ENCODE measurements around the gene NFIA.

NFIA gene

DNA sequence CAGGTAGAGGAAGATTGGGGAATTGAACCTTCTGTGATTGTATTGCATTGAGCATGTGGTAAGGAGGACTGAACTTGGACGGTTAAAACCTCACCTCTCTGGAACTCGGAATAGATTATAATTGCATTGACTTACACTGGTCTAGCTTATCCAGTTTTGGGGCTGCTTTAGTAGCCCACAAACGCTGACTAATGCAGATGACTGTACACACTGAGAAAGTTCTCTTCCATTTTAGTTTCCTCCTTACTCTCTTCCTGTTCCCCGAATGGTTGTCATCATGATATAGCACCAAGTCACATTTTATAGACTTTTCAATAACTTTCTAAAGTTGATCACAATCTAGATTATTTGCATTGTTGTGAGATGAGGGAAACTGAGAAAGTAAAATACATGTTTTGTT lies 78.2 kb downstream of the NFIA start:
- no peak for DNase-seq

DNA sequence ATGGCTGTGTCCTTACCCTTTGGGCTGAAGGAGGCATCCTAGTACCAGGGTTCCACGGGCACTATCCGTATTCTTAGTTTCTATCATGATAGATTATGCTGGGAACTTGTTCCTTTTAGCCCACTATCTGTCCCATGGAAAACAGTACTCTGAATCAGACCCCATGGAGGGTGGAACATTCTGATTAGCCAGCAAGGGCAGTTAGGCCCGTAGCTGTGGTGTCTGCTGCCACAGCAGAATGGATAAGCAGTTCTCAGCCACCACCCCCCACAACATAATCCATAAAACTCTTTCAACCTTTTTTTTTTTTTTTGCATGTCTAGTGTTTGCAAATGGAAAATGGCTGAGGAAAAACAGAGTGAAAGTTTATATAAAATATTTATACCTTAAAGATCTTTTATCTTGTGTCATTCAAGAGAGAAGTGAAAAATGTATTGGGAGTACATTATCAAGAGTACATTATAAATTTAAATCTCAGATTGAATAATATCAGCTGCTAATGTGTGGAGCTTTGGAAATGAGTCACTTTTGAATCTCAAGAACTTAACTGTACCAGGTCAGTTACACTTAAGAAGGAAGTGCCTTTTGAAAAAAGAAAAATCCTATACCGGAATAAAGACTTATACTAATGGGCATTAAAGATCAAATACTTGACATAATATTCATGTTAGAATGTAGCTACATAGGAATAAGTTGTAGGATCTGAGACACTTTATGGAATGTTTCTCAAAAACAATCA lies 80.3 kb downstream of the NFIA start:
- DNase-seq = no peak

DNA sequence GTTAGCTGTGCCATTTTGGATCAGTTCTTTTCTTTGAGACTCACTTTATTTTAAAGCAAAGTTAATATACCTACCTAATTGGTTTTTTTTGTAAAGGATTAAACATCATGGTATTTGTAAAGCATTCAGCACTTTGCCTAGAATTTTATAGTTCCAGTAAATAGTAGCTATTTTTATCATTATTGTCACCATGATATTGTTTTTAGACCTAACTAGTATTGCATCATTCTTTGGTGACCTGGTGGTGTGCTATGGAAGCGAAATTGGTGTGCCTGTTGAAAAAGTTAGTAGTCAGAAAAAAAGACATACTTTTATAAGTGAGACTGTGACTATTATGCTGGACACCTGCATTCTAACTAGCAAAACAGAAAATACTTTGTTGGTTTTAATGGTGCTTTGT lies 81.0 kb downstream of the NFIA start:
- DNase-seq = no peak

DNA sequence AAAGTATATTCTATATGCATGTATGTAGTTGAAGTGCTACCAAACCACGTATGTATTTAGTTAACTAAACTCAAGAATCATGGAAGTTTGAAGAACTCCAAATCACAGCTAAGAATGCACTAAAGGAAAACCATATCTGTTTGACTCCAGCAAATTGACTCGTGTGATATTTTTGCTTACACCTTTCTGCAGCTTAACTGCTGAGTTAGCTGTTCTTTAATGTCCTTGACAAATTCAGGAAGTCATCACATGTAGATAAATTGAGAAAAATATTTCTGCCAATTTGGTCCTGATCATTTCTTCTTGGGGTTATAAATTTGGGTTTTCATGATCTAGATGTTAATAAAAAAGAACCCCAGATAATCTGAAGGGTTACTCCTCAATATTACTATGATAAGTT lies 83.0 kb downstream of the NFIA start:
- no peak for DNase-seq

DNA sequence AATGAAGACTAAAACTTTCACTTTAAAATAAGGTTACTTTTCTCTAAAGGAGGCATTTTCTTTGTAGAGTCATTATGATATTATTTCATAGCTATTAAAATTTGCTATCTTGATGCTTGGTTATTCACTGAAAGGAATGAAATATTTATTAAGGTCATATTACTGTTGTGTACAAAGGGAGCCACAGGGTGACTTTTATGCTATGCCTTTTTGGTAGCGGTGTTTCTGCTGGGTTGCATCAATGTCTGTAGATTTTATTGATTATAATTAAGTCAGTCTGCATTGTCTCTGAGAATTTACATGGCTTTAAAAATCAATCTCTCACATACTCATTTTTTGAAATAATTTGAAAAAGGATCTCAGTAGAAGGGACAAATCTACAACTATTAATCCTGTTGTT lies 84.9 kb downstream of the NFIA start:
- DNase-seq = no peak

DNA sequence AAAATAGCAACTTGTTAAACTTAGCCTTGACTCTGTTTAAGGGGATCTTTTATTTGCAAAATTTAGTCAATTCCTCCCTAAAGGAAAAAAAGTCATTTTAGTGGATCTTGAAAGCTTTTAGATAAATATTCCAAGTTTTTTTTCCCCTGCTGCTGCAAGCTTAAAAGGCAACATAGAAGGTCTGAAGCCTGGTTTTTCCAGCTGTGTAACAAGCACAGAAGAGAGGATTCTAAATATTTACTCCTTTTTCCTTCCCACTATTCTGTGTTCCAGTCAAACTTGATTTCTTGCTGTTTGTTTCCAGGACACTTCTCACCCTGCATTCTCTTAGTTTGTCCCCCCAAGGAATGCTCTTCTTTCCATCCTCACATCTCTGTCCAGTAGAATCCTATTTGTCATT lies 86.7 kb downstream of the NFIA start:
- DNase-seq = no peak

DNA sequence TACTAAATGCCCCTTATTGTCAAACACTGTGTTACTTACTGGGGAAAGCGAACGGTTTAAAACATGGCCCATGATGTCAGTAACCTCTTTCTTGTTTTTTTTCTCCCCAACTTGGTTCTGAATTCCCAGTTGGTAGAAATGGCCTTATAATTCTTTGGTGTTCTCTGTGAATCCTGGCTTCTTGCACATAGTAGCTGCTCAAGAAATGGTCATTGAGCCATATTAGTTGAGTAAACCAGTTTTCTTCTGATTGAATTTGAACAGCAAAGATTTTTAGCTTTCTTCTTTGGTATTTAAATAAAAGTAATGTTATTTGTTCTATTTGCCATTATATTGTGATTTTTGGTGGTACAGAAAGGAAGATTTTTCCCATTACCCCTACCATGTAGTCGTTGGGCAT lies 87.3 kb downstream of the NFIA start:
- no peak for DNase-seq

DNA sequence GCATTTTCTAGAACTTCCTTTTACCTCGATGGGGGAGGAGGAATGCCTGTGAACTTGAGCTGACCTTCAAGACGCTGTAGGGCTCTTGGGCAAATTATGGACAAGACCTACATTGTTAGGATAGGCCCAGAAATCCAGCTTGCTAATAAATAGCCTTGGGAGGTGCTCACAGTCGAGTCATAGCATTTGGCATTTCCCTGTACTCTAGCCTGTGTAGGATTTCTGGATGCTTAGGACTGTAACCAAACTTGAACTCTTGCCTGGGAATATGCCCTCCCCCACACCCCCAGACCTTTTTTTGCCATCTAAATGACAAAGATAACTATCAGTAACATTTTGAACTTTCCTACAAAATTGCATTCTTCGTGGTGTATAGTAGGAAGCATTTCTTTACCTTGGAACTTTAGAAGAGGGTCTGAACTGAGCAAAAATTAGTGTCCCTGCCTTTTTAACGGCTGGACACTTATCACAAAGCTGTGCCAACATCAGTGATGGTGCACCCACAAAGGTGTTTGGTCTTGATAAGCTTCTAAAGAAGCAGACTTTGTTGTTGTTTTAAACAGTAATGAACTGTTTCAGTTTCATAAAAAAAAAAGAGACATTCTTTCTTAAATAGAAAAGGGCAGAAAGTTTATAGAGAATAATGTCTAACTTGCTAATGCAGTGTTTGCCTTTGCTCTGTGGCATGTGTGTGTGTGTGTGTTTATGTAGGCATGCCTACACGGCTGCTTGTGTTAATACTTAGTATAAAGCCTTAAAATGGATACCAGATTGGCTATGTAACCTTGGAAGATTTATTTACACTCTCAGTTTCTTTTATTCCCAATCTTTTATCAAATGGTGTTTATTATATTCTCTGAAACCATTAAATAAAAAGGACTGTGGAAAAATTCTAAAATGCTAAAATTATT lies 88.2 kb downstream of the NFIA start:
- DNase-seq = no peak

DNA sequence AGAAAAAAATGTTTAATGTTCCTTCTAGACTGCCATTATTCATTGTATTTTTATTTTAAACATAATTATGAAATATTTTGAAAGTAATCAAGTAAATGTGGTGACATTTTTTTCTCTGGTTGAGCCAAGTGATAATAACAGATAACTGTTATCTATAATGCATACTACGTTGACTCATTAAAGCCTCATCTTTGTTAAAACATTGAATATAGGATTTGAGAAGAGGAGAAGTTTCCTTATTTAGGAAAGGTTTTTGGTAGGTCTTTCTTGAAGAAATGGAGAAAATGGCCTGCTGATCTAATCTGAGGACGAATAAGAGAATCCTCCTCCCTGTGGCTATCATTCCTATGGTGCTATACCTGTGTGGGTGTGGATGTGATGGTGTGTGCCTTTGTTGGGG lies 89.0 kb downstream of the NFIA start:
- DNase-seq = no peak

DNA sequence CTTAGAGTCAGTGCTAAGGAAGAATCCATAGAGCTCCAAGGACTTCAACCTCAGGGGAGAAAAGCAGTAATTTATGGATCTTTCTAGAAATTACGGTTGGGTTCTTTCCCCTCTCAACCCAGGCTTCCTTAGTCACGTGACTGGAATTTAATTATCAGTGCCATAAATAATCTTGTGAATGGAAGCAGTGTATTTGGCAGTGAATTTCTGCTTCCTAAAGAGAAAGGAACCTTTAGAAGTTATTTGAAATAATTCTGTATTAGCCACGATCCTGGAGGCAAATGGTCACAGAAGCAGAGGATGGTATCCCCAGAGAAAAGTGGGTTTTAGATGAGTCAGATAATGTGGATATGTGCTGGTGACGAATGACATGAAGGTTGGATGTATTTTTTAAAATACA lies 89.6 kb downstream of the NFIA start:
- DNase-seq = no peak

DNA sequence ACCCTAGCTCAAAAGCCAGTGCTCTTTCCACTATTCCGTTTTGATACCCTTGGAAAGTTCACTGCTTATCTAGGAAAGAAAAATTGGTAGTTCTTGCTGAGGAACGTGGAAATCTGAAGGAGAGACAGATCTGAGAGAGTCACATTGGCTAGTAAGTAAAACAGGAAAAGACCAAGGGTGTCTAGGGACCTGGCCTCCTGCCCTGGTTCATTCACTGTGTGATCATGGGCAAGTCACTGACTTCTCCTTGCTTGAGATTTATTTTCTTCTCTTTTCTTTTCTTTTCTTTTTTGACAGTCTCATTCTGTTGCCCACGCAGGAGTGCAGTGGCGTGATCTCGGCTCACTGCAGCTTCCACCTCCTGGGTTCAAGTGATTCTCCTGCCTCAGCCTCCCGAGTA lies 90.8 kb downstream of the NFIA start:
- no peak for DNase-seq

DNA sequence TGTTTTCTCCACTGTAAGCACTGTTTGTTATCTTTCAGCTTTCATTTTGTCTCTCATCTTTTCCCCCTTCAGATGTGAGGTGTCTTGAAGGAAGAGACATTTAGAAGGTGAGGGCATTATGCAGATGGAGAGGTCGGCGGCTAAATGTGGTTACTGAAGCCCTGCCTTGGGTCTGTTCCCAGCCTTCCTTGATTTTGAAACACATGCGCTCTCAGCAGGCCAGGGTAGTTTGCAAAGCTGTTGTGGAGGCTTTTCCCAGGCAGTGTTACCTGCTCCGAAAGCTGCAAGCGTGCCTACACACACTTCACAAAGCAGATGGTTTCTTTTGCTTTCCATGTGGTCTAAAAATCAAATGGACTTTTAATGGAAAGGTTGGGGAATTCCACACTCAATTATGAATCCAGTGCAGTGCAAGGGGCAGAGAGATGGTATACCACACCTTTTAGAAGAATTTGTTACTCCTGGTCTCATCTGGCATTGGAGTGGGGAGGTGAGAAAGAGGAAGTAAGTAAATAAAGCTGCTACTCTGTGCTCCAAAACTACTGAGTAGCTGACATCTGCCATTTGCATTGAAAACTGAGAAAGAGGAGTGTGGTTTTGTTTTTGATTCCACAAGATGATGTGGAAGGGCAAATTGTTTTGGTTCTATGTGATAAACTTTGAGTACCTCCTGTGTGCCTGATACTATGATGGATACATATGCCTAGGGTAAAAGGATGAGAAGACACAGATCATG lies 91.9 kb downstream of the NFIA start:
- DNase-seq = no peak

DNA sequence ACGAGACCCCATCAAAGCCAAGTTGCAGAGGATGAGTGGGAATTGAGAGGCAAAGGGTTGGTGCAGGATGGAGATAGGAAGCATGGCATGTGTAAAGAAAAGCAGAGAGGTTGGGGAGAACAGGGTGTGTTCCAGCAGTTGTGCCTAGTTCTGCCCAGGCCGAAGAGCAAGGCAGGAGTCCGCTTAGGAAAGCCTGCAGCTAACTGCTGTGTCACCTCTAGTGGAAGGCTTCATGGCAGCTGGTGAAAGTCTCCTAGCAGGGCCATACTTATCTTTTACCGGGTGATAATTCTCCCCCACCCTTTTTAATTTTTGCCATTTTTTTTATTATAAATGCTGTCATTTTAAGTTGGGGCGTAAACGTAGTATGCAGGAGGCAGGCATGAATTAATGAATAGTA lies 93.6 kb downstream of the NFIA start:
- no peak for DNase-seq

DNA sequence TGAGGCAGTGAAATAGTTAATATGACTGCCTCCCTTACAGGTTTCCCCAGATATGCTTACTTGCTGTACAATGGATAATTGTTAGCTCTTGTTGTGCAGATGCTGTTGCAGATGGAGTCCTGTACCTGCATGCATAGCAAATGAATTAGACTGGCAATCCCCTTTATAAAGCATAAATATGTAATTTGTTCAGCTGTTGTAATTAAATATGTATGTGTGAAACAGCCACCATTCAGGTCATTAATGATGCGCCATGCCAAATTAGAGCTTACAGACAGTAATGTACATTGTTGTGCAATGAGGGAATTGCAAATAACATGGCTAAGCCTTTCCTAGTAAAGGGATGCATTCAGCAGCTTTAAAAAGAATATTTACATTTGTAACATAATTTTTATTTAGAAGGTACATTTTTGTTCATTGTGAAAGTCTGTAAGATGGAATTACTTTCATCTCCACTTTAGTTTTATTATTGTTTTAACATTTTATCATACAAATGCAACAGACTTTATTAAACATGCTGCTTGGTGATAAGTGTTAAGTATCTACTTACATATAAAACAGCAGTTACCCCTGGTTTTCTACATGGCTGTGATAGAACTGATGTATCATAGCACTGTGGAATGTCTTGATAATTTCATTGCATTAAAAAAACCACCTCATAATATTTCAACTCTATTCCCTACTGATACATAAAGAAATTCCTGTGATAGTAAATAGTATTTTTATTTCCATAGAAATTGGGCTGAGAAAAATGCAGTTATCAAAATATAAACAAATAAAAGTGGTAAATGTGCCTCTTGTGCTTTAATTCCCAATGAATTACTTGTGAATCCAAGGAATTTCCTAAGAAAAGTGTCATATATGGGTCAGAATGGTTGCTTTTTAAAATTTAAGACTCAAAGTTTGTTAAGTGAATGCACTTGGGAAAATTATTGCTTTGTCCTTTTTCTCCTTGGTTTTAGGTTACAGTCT lies 99.0 kb downstream of the NFIA start:
- DNase-seq = no peak

DNA sequence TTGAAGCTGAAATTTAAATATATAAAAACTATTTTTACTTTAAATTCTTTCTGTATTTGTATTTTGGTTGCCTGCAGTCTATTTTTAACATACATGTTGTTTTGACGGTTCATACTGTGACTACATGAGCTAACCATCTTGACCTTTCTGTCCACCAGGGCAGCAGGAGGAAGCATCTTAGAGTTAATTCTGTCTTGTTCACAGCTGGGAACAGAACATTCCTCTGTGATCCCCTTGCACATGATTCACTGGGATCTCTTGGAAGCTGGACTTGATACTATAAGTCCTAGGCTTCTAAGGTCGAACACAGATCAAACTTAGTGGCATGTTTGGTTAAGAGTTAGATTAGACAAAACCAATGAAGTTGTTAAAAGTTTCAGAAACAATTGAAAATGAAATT lies 99.7 kb downstream of the NFIA start:
- DNase-seq = no peak

DNA sequence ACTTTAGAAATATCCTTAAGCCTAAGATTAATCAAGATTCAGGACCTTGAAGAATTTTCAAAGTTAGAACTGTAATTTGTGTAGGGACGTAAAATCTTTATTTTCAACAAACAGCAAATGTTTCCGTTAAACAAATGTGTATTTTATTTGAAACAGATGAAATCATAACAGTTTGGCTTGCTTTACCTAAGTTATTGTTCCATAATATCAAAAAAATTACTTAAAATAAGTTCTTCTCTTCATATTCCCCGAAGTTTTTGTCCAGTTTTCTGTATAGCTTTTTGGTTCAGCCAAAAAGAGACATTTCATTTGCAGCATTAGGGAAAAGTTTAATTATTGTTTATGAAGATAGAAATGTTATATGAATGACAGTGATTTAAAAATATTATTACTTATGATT lies 100.1 kb downstream of the NFIA start:
- no peak for DNase-seq

DNA sequence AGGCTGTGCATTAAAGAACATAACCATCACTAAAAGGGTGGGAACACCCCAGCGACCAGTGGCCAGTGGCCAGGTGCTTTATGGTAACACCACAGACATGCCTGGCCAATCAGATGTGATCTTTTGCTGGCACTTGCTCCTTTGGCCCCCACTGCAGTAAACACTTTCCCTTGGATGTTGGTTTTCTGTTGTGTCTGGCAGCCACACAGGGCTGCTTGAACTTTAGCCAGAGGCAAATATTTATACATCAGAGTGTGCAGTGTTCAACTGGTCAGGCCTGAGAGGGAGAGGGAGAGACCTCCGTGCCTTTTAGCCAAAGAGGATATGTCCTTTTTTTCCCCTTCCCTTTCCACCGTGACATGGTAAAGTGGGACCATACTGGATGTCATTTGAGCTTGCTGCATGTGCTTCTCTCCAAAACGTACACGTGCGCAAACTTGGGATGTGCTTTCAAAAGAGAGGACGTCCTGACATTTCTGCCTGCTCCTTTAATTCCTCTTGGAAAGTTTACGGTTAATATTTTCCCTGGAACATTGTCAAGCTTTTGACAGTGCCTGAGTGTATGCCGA lies 101.2 kb downstream of the NFIA start:
- no peak for DNase-seq

DNA sequence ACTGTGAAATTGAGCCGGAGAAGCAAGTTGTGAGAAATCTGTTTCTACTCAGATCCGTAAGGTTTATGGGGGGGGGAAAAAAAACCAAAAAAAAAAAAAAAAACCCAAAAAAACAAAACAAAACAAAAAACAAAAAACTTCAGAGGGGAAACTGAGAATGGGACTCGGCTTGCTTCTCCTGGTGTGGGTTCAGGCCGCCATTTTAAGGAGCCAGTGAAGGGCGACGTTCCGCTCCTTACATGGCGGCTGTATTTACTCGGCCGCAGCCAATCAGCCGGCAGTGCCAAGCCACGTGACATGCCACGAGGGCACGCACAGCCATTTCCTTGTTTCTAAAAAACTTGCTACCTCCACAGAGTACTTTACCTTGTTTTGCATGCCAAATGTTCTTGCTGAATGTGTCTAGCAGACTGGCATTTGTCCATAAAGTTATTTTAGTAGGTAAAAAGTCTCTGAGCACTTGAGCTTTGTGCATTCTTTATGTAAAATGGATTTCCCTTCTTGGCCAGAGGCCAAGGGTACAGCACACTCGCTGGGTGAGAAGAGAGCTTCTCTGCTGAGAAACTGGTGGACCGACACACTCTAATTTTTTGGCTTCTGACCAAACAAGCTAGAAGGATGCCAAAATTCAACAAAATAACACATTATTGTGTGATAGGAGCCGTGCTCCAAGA lies 101.8 kb downstream of the NFIA start:
- DNase-seq = no peak

DNA sequence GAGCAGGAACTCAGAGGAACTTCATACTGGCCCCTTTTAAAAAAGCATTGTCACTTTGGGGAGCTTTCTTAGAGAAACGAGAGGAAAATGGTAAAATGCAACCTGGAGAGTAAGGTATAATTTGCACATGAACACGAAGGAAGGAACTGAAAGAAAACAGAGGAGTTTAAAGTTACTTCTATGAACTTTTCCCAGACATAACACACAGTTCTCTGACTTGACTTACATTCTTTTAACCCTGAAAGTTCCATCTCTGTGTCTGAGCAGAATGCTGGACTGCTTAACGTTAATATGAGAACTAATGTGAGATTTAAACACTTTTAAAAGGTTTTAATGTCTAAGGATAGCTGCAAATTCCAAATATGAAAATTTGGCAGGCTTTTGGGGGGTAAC lies 102.3 kb downstream of the NFIA start:
- DNase-seq = no peak

DNA sequence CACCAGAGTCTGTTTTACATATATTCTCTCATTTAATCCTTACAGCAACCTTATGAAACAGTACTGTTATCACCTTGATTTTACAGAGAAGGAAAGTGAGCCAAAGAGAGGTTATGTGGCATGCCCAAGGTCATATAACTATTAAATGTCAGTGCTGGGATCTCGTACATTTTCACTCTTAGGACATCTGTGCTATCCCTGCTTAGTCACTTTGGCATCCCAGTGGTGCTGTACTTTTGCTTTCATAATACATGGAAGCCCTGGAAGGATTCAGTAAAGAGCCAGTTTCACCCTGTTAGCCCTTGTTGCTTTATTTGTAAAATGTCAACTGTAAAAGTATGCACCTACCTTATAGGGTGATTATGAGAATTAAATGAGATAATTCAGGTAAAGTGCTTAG lies 104.4 kb downstream of the NFIA start:
- no peak for DNase-seq

DNA sequence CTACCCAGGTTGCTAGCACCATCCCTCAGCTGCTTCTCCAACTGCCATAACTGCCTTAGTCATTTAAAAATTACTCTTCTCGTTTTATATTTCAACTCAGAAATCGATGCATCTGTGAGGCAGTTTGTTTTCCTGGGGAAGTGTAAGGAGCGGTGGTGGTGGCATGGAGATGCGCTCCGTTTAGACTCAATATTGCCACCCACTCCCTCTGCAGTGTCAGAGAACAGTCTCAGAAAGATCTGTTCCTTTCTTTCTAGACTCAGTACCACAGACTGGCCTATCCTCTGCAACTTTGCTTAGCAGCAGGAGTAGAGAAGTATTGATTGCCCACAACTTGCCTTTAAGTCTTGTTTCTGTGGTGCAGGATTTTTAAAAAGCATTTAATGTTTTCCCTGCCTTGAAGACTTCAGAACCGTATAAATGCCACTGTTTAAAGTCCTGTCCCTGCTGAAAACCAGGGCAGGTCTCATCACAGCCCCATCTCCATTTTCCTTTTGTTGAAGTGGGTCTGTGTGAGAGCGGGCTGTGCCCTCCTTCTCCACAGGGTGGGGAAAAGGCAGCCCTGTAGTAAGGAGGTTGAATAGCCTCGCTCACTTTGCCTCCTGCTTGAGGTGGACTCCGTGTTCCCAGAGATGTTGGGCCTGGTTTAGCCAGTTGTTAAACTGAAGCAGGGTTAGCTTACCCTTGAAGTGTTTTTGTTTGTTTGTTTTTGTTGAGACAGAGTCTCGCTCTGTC lies 105.2 kb downstream of the NFIA start:
- no peak for DNase-seq

Data from activated naive CD4-positive, alpha-beta T cell treated with anti-CD3 and anti-CD28 coated beads, Interleukin-2, amount 50 U/mL, for 16 hours (primary cell).